Mammary epithelial cell (primary cell): Measurements from ENCODE around the gene SRSF11.

Source experiments
- EZH2 ChIP-seq: IDR thresholded peaks from 2 replicates; pipeline ENCODE4 v1.6.1; 2012; ENCODE audit warnings: low read length, inconsistent platforms, borderline replicate concordance
- TF ChIP-seq, protein P1 (sequence below), 2 donors: IDR thresholded peaks in 1 of 2; conservative IDR thresholded peaks in 1 of 2; 2 replicates each; pipeline ENCODE4 v1.5.1; 2011 to 2012; ENCODE audit warnings: inconsistent platforms in 2 of 2, low read length in 2 of 2, mild to moderate bottlenecking in 2 of 2, control low read depth in 1 of 2, low read depth in 1 of 2; ENCODE audit not compliant: insufficient read depth in 1 of 2; ENCODE audit errors: extremely low read depth in 1 of 2

DNA sequence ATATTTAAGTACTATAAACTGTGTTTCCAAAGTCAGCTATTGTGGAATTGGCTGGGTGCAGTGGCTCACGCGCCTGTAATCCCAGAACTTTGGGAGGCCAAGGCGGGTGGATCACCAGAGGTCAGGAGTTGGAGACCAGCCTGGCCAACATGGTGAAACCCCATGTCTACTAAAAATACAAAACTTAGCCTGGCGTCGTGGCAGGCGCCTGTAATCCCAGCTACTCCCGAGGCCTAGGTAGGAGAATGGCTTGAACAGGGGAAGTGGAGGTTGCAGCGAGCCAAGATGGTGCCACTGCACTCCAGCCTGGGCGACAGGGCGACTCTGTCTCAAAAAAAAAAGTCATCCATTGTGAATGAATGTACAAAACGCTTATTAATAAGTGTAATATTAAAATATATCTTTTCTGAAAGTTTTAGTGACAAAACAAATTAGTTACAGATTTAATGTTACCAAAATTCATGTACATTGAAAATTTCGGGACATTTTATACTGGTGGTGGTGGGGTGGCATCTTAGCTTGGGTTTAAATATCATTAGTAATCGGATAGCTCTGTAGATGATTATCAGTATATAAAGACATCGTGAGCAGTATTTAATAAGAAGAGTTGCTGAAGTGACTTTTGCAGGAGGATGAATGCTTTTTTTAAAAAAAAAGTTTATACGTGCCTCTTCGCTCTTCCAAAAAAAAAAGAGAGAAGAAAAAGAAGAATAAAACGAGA is 503 bp upstream of the SRSF11 start:
- TF ChIP-seq, protein P1, sequence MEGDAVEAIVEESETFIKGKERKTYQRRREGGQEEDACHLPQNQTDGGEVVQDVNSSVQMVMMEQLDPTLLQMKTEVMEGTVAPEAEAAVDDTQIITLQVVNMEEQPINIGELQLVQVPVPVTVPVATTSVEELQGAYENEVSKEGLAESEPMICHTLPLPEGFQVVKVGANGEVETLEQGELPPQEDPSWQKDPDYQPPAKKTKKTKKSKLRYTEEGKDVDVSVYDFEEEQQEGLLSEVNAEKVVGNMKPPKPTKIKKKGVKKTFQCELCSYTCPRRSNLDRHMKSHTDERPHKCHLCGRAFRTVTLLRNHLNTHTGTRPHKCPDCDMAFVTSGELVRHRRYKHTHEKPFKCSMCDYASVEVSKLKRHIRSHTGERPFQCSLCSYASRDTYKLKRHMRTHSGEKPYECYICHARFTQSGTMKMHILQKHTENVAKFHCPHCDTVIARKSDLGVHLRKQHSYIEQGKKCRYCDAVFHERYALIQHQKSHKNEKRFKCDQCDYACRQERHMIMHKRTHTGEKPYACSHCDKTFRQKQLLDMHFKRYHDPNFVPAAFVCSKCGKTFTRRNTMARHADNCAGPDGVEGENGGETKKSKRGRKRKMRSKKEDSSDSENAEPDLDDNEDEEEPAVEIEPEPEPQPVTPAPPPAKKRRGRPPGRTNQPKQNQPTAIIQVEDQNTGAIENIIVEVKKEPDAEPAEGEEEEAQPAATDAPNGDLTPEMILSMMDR (conservative IDR thresholded peaks at IDR 0.05 in 1 of 2, IDR thresholded peaks at IDR 0.05 in 1 of 2; ENCODE audit: extremely low read depth in 1 of 2, insufficient read depth in 1 of 2, low read depth in 1 of 2, low read length in 2 of 2), result no peak
- no peak for TF ChIP-seq EZH2
